Measurements from ENCODE around the gene CMSS1.

- TF ChIP-seq, protein P1, sequence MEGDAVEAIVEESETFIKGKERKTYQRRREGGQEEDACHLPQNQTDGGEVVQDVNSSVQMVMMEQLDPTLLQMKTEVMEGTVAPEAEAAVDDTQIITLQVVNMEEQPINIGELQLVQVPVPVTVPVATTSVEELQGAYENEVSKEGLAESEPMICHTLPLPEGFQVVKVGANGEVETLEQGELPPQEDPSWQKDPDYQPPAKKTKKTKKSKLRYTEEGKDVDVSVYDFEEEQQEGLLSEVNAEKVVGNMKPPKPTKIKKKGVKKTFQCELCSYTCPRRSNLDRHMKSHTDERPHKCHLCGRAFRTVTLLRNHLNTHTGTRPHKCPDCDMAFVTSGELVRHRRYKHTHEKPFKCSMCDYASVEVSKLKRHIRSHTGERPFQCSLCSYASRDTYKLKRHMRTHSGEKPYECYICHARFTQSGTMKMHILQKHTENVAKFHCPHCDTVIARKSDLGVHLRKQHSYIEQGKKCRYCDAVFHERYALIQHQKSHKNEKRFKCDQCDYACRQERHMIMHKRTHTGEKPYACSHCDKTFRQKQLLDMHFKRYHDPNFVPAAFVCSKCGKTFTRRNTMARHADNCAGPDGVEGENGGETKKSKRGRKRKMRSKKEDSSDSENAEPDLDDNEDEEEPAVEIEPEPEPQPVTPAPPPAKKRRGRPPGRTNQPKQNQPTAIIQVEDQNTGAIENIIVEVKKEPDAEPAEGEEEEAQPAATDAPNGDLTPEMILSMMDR (IDR thresholded peaks at IDR 0.05; ENCODE audit: low read length), result no peak
- TF ChIP-seq EZH2 (optimal IDR thresholded peaks at IDR 0.05; ENCODE audit: low read depth, low read length) (no peak), EZH2phosphoT487 (IDR thresholded peaks at IDR 0.05; ENCODE audit: low read length) (no peak)
These were observed 282.8 kb downstream of the CMSS1 start for GRCh38 chr3:100100425-100100824.

Data from MM.1S (cell line).